SH-SY5Y (cell line): ENCODE measurements around the gene ILKAP.

Experiments used
- GATA2 ChIP-seq: IDR thresholded peaks from 2 replicates; pipeline ENCODE4 v1.6.1; 2011; ENCODE audit warnings: mild to moderate bottlenecking, low read depth, low read length
- GATA3 ChIP-seq: IDR thresholded peaks from 2 replicates; pipeline ENCODE4 v1.6.1; 2011; ENCODE audit warnings: low read depth, mild to moderate bottlenecking, low read length, moderate library complexity

Gene ILKAP

GRCh38 chr2:238203094-238203972 is at the start of gene ILKAP:
Gene ILKAP, minus strand, starts transcription at chr2:238203695. Its CDS starts 142 bp downstream, at chr2:238203553.
- TF ChIP-seq GATA2 = no peak
- TF ChIP-seq GATA3 = no peak

- no peak for TF ChIP-seq GATA3
- no peak for TF ChIP-seq GATA2
Observed at GRCh38 chr2:238252766-238253630, 49.5 kb upstream of the ILKAP start.

GRCh38 chr2:238251986-238252385 is 48.5 kb upstream of the ILKAP start:
- TF ChIP-seq GATA2 (no peak), GATA3 (no peak)

- no peak for TF ChIP-seq GATA2
- TF ChIP-seq GATA3 = no peak
Observed at GRCh38 chr2:238251331-238251730, 47.8 kb upstream of the ILKAP start.

GRCh38 chr2:238250896-238251295 is 47.4 kb upstream of the ILKAP start:
- no peak for TF ChIP-seq GATA2
- no peak for TF ChIP-seq GATA3

GRCh38 chr2:238247841-238248453 is 44.5 kb upstream of the ILKAP start:
- no peak for TF ChIP-seq GATA2
- TF ChIP-seq GATA3 = no peak

GRCh38 chr2:238247002-238247822 is 43.7 kb upstream of the ILKAP start:
- TF ChIP-seq GATA3 (no peak), GATA2 (no peak)

- no peak for TF ChIP-seq GATA2
- TF ChIP-seq GATA3 = no peak
Observed at GRCh38 chr2:238244151-238244550, 40.7 kb upstream of the ILKAP start.

GRCh38 chr2:238243496-238244076 is 40.1 kb upstream of the ILKAP start:
- TF ChIP-seq GATA3 = no peak
- no peak for TF ChIP-seq GATA2

- TF ChIP-seq GATA3 = no peak
- TF ChIP-seq GATA2 = no peak
Observed at GRCh38 chr2:238242731-238243495, 39.4 kb upstream of the ILKAP start.

GRCh38 chr2:238241970-238242369 is 38.5 kb upstream of the ILKAP start:
- TF ChIP-seq GATA3 (no peak), GATA2 (no peak)
